DOHH2 (cell line): ENCODE data around the gene PXMP2.
A peak's percentile ranks its signal among the peaks of the same experiment; 100 is the strongest.

Source experiments
- H3F3A ChIP-seq: fragments of 200-600 bp; sonication (generic), shearing (Covaris generic); 2 replicates; pipeline ENCODE4 v1.6.0; 2016; ENCODE audit warnings: antibody characterized with exemption, mild to moderate bottlenecking; ENCODE audit not compliant: control insufficient read depth, insufficient read depth
- H3K27ac ChIP-seq: fragments of 200-600 bp; sonication (generic); 2 replicates; pipeline ENCODE4 v1.5.1; 2014; ENCODE audit warnings: low read depth, mild to moderate bottlenecking, low read length, moderate library complexity
- H3K27me3 ChIP-seq: fragments of 200-600 bp; sonication (generic); 2 replicates; pipeline ENCODE4 v1.6.1; 2014; ENCODE audit warnings: mild to moderate bottlenecking, low read length, mixed read lengths; ENCODE audit not compliant: control insufficient read depth
- H3K36me3 ChIP-seq: fragments of 200-600 bp; sonication (generic); 2 replicates; pipeline ENCODE4 v1.6.1; 2014; ENCODE audit warnings: mild to moderate bottlenecking, low read length, moderate library complexity, mixed read lengths; ENCODE audit not compliant: control insufficient read depth
- H3K4me1 ChIP-seq: fragments of 200-600 bp; sonication (generic); 2 replicates; pipeline ENCODE4 v1.6.1; 2014; ENCODE audit warnings: mild to moderate bottlenecking, low read length, mixed read lengths; ENCODE audit not compliant: control insufficient read depth
- H3K4me2 ChIP-seq: fragments of 200-600 bp; sonication (generic); 2 replicates; pipeline ENCODE4 v1.6.0; 2014; ENCODE audit warnings: mild to moderate bottlenecking, low read length, moderate library complexity
- H3K4me3 ChIP-seq: fragments of 200-600 bp; sonication (generic); 2 replicates; pipeline ENCODE4 v1.5.1; 2014; ENCODE audit warnings: mild to moderate bottlenecking, low read length, mixed read lengths
- H3K79me2 ChIP-seq: fragments of 200-600 bp; sonication (generic); 2 replicates; pipeline ENCODE4 v1.6.1; 2014; ENCODE audit warnings: mild to moderate bottlenecking, low read length, mixed read lengths; ENCODE audit not compliant: control insufficient read depth
- H3K9me2 ChIP-seq: fragments of 200-600 bp; sonication (generic); replicated peaks from 2 replicates; pipeline ENCODE4 v1.6.1; 2014; ENCODE audit warnings: mild to moderate bottlenecking, low read length, mixed read lengths; ENCODE audit not compliant: control insufficient read depth
- H3K9me3 ChIP-seq: fragments of 200-600 bp; sonication (generic); 2 replicates; pipeline ENCODE4 v1.6.1; 2014; ENCODE audit warnings: antibody characterized with exemption, low read length, mixed read lengths; ENCODE audit not compliant: control insufficient read depth, insufficient read depth
- H4K20me1 ChIP-seq: fragments of 200-600 bp; sonication (generic); 2 replicates; pipeline ENCODE4 v1.6.0; 2014; ENCODE audit warnings: low read depth, mild to moderate bottlenecking, antibody characterized with exemption, low read length, moderate library complexity; ENCODE audit not compliant: control insufficient read depth, insufficient read depth
- CTCF ChIP-seq: fragments of 200-600 bp; sonication (generic); IDR thresholded peaks from one replicate; pipeline ENCODE4 v1.5.1; 2014; ENCODE audit warnings: antibody characterized with exemption, mild to moderate bottlenecking, low read depth, low read length; ENCODE audit not compliant: poor library complexity, severe bottlenecking
- EZH2phosphoT487 ChIP-seq: fragments of 200-600 bp; sonication (generic); IDR thresholded peaks from 2 replicates; pipeline ENCODE4 v1.6.1; 2017; ENCODE audit warnings: borderline replicate concordance, mild to moderate bottlenecking, antibody characterized with exemption, low read length, moderate library complexity, mixed read lengths

The PXMP2 gene

DNA sequence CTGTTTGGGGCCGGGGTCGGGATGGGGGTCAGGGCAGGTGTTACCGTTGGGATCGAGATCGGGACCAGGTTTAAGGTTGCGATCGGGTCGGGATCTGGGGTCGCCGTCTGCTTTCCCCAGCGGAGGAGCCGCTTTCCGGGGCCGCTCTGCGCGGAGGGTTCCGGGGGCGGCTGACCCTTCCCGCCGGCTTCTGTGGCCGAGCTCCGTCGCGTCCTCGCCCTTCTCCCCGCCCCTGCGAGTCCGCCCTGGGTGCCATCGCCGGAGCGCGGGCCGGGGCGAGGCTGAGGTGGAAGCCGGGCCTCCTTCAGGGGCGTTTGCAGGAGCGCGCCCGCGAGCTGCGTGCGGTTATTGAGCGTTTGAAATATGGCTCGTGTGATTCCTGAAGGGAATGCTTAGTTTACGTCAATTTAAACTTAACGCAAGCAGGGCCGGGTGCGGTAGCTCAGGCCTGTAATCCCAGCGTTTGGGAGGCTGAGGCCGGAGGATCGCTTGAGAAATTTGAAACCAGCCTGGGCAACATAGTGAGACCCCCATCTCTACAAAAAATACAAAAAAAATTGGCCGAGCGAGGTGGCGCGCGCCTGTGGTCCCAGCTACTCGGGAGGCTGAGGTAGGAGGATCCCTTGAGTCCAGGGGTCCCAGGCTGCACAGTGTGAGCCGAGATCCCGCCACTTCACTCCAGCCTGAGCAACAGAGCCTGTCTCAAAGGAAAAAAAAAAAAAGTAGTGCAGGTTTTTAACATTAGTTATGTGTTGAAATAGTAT, 23.9 kb downstream of the PXMP2 start:
- peak overlapping the region; percentile 77 for H3K27ac ChIP-seq
- no peaks in the 10 kb centered on the region for H3K27me3 ChIP-seq
- H3K9me3 ChIP-seq = no peaks in the 10 kb centered on the region
- no peaks in the 10 kb centered on the region for H3K9me2 ChIP-seq
- TF ChIP-seq CTCF (no peak), EZH2phosphoT487 (no peak)
- peaks cover 8% of the 10 kb centered on the region; the same call in 1 of the 2 replicates for H3F3A ChIP-seq
- H4K20me1 ChIP-seq = 0 out of 2 replicates have a peak, but pooled peaks cover 7% of the 10 kb centered on the region
- H3K4me3 ChIP-seq = peak overlapping the region; percentile 80
- peak overlapping the region; percentile 70 for H3K4me2 ChIP-seq
- peaks cover 23% of the 10 kb centered on the region; the same call in 1 of the 2 replicates for H3K4me1 ChIP-seq
- H3K79me2 ChIP-seq = peaks cover 84% of the 10 kb centered on the region
- peaks cover 55% of the 10 kb centered on the region for H3K36me3 ChIP-seq

GRCh38 chr12:132713123-132713522, 25.7 kb downstream of the PXMP2 start:
- no peak for TF ChIP-seq CTCF
- no peak for TF ChIP-seq EZH2phosphoT487
- Histone ChIP-seq H3K79me2 (peaks cover 90% of the 10 kb centered on the region), H3K36me3 (peaks cover 65% of the 10 kb centered on the region), H3K4me3 (no peak overlapping the region), H3K4me2 (peak overlapping the region; percentile 70), H4K20me1 (peaks cover 12% of the 10 kb centered on the region; the same call in 1 of the 2 replicates), H3K27me3 (no peaks in the 10 kb centered on the region), H3K9me3 (no peaks in the 10 kb centered on the region), H3K9me2 (no peaks in the 10 kb centered on the region), H3K4me1 (peaks cover 23% of the 10 kb centered on the region; the same call in 1 of the 2 replicates), H3F3A (peaks cover 5% of the 10 kb centered on the region; the same call in 1 of the 2 replicates), H3K27ac (0 out of 2 replicates have a peak overlapping the region, but pooled peaks have one; percentile 3)

GRCh38 chr12:132715874-132716273, 28.5 kb downstream of the PXMP2 start:
- no peaks in the 10 kb centered on the region for H3K9me3 ChIP-seq
- no peak overlapping the region for H3K27ac ChIP-seq
- no peak for TF ChIP-seq EZH2phosphoT487
- no peak for TF ChIP-seq CTCF
- H3K9me2 ChIP-seq = no peaks in the 10 kb centered on the region
- H3K4me2 ChIP-seq = no peak overlapping the region
- H4K20me1 ChIP-seq = peaks cover 21% of the 10 kb centered on the region; the same call in 1 of the 2 replicates
- H3K79me2 ChIP-seq = peaks cover 78% of the 10 kb centered on the region
- H3K4me3 ChIP-seq = no peak overlapping the region
- H3F3A ChIP-seq = peaks cover 10% of the 10 kb centered on the region; the same call in 1 of the 2 replicates
- peaks cover 15% of the 10 kb centered on the region; the same call in 1 of the 2 replicates for H3K4me1 ChIP-seq
- H3K36me3 ChIP-seq = peaks cover 81% of the 10 kb centered on the region
- no peaks in the 10 kb centered on the region for H3K27me3 ChIP-seq
